ENCODE results near the gene ZSCAN31. TPM values are rescaled to one million over a fixed set of nuclear protein-coding genes. Genes with fewer than 3 reads are reported as not detected.

ZSCAN31 gene
- total and polyA plus RNA-seq, 9 of the 15 experiments (the other 6 are each of a cell fraction or from before 2014, with no cell fraction given) = 3.9 to 12.1 (median 7.0) TPM

DNA sequence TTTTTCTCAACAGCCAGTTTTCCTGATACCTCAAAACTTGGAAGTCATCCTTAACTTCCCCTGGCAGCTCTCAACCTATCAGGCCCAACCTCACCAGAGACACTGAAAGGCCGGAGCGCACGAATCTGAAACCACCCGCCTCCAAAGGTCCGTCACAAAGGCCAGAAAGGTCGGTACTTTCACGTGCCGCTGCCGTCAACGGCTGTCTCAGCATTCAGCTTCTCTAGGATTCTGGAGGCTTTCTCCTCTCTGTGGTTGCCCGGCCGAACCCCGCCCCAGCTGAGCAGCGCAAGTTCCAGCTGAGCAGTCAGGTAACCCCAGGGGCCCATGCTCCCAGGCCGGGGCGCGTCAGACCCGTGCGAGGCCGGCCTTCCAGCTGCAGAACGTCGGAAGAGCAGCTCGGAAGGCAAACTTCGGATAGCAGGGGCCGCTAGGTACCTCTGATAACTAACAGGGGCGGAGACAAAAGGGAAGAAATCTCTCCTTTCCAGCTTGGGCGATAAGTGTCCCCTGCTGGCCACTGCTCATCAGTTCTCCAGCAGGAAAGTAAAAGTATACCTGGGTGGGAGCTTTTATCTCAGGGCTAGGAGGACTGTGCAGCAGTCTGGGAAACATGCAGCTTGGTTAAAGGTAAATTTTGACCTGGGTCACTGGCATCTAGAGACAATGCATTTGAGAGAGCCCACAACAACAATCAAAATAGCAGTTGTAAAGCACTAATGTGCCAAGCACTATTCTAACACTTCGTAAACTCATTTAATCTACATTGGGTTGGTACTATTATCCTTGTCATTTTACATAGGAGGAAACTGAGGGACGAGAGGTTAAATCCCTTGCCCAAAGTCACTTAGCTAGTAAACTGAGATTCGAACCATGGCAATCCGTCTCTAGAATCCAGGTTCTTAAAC, 47.5 kb upstream of the ZSCAN31 start (continued):
- TF ChIP-seq ZNF184 (CRISPR knock-in tag; IDR thresholded peaks at IDR 0.05) = no peak
- TF ChIP-seq DLX4 (CRISPR knock-in tag; IDR thresholded peaks at IDR 0.05) = no peak
- TF ChIP-seq CEBPZ (IDR thresholded peaks at IDR 0.05; ENCODE audit: borderline replicate concordance, low read depth, low read length) = no peak
- peak; percentile 50 for TF ChIP-seq TCF3 (CRISPR knock-in tag; IDR thresholded peaks at IDR 0.05)
- TF ChIP-seq SLC30A9 (CRISPR knock-in tag; IDR thresholded peaks at IDR 0.05) = no peak
- 0 out of 2 replicates have a peak, but pooled peaks have one; percentile 18 for TF ChIP-seq DPF2 (IDR thresholded peaks at IDR 0.05)
- no peak for TF ChIP-seq FOXP4 (CRISPR knock-in tag; IDR thresholded peaks at IDR 0.05; ENCODE audit: borderline replicate concordance)
- TF ChIP-seq, protein P1, sequence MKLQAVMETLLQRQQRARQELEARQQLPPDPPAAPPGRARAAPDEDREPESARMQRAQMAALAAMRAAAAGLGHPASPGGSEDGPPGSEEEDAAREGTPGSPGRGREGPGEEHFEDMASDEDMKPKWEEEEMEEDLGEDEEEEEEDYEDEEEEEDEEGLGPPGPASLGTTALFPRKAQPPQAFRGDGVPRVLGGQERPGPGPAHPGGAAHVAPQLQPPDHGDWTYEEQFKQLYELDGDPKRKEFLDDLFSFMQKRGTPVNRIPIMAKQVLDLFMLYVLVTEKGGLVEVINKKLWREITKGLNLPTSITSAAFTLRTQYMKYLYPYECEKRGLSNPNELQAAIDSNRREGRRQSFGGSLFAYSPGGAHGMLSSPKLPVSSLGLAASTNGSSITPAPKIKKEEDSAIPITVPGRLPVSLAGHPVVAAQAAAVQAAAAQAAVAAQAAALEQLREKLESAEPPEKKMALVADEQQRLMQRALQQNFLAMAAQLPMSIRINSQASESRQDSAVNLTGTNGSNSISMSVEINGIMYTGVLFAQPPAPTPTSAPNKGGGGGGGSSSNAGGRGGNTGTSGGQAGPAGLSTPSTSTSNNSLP (IDR thresholded peaks at IDR 0.05; ENCODE audit: borderline replicate concordance, low read depth, low read length) = no peak
- TF ChIP-seq SMAD4 (CRISPR knock-in tag; conservative IDR thresholded peaks at IDR 0.05) = 0 out of 2 replicates have a peak, but pooled peaks have one; percentile 43
- no peak for TF ChIP-seq ZNF584 (CRISPR knock-in tag; IDR thresholded peaks at IDR 0.05; ENCODE audit: low read depth)
- TF ChIP-seq CREBBP (IDR thresholded peaks at IDR 0.05; ENCODE audit: low read depth, low read length) = no peak
- peak; percentile 82 for TF ChIP-seq RNF2 (IDR thresholded peaks at IDR 0.05)
- TF ChIP-seq ZNF124 (CRISPR knock-in tag; IDR thresholded peaks at IDR 0.05) = no peak
- TF ChIP-seq ZNF217 (CRISPR knock-in tag; IDR thresholded peaks at IDR 0.05) = no peak
- TF ChIP-seq ZNF431 (CRISPR knock-in tag; IDR thresholded peaks at IDR 0.05) = peak; percentile 74; the same call in 1 of the 2 replicates
- TF ChIP-seq, protein P2, sequence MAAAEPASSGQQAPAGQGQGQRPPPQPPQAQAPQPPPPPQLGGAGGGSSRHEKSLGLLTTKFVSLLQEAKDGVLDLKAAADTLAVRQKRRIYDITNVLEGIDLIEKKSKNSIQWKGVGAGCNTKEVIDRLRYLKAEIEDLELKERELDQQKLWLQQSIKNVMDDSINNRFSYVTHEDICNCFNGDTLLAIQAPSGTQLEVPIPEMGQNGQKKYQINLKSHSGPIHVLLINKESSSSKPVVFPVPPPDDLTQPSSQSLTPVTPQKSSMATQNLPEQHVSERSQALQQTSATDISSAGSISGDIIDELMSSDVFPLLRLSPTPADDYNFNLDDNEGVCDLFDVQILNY (CRISPR knock-in tag; IDR thresholded peaks at IDR 0.05) = no peak
- TF ChIP-seq SUPT5H (IDR thresholded peaks at IDR 0.05) = peak; percentile 26; the same call in 1 of the 2 replicates
- no peak; the same call in 1 of the 2 replicates for TF ChIP-seq ZNF511 (CRISPR knock-in tag; IDR thresholded peaks at IDR 0.05)

All from K562 (cell line).